HepG2 (cell line): ENCODE measurements around the gene ELMOD3. TPM values are rescaled to one million over a fixed set of nuclear protein-coding genes. Genes with fewer than 3 reads are reported as not detected.

ENCODE experiments used
- AGO1 ChIP-seq: fragments of 200-400 bp; formaldehyde crosslinking; IDR thresholded peaks from 2 replicates; pipeline ENCODE4 v1.6.1; 2017; ENCODE audit warnings: mild to moderate bottlenecking, low read depth, low read length, moderate library complexity; ENCODE audit not compliant: poor library complexity, severe bottlenecking
- EEA1 ChIP-seq: sonication (generic); formaldehyde crosslinking; IDR thresholded peaks from 2 replicates; pipeline ENCODE4 v1.5.1; 2020; ENCODE audit warnings: mild to moderate bottlenecking, missing genetic modification reagents, borderline replicate concordance
- HDAC6 ChIP-seq: fragments of 200-600 bp; sonication (generic); IDR thresholded peaks from 2 replicates; pipeline ENCODE4 v1.7.0; 2017; ENCODE audit warnings: mild to moderate bottlenecking, antibody characterized with exemption, low read length, low read depth
- HIC2 ChIP-seq: sonication (generic); formaldehyde crosslinking; IDR thresholded peaks from 2 replicates; pipeline ENCODE4 v1.9.0; 2022; ENCODE audit warnings: low read depth, missing genetic modification reagents
- HIVEP1 ChIP-seq: sonication (generic); formaldehyde crosslinking; IDR thresholded peaks from 2 replicates; pipeline ENCODE4 v1.4.0; 2020; ENCODE audit warnings: mild to moderate bottlenecking, missing genetic modification reagents
- HNRNPL ChIP-seq: fragments of 200-400 bp; formaldehyde crosslinking; IDR thresholded peaks from 2 replicates; pipeline ENCODE4 v1.6.1; 2017; ENCODE audit warnings: mild to moderate bottlenecking, low read depth, low read length
- HOXA5 ChIP-seq: sonication (generic); formaldehyde crosslinking; IDR thresholded peaks from 2 replicates; pipeline ENCODE4 v1.4.0; 2020; ENCODE audit warnings: missing genetic modification reagents
- LCORL ChIP-seq, 2 experiments: fragments of 450-650 bp in 1 of 2; sonication (generic) in 1 of 2; formaldehyde crosslinking in 1 of 2; IDR thresholded peaks; 2 replicates each; pipeline versions ENCODE4 v1.5.0 to v1.6.1; 2017 to 2020; ENCODE audit warnings: antibody characterized with exemption in 1 of 2, missing genetic modification reagents in 1 of 2
- MATR3 ChIP-seq: sonication (generic); formaldehyde crosslinking; IDR thresholded peaks from 2 replicates; pipeline ENCODE4 v1.4.0; 2020; ENCODE audit warnings: missing genetic modification reagents
- MEIS2 ChIP-seq: sonication (generic); formaldehyde crosslinking; IDR thresholded peaks from 2 replicates; pipeline ENCODE4 v1.9.0; 2021; ENCODE audit warnings: mild to moderate bottlenecking, missing genetic modification reagents
- NFATC3 ChIP-seq: sonication (generic); formaldehyde crosslinking; IDR thresholded peaks from 2 replicates; pipeline ENCODE4 v1.5.1; 2020; ENCODE audit warnings: mild to moderate bottlenecking, missing genetic modification reagents
- NR0B2 ChIP-seq: sonication (generic); formaldehyde crosslinking; IDR thresholded peaks from 2 replicates; pipeline ENCODE4 v1.4.0; 2020; ENCODE audit warnings: mild to moderate bottlenecking, missing genetic modification reagents
- PATZ1 ChIP-seq: sonication (generic); formaldehyde crosslinking; IDR thresholded peaks from 2 replicates; pipeline ENCODE4 v1.4.0; 2020; ENCODE audit warnings: missing genetic modification reagents
- SALL1 ChIP-seq: sonication (generic); formaldehyde crosslinking; IDR thresholded peaks from 2 replicates; pipeline ENCODE4 v1.8.0; 2022; ENCODE audit warnings: mild to moderate bottlenecking, missing genetic modification reagents
- YEATS4 ChIP-seq: sonication (generic); formaldehyde crosslinking; IDR thresholded peaks from 2 replicates; pipeline ENCODE4 v1.4.0; 2020; ENCODE audit warnings: missing genetic modification reagents, borderline replicate concordance
- ZNF292 ChIP-seq: sonication (generic); formaldehyde crosslinking; IDR thresholded peaks from 2 replicates; pipeline ENCODE4 v1.8.1; 2022; ENCODE audit warnings: mild to moderate bottlenecking, low read depth, missing genetic modification reagents, borderline replicate concordance
- ZNF432 ChIP-seq: sonication (generic); formaldehyde crosslinking; IDR thresholded peaks from 2 replicates; pipeline ENCODE4 v1.5.0; 2020; ENCODE audit warnings: missing genetic modification reagents, mild to moderate bottlenecking, borderline replicate concordance
- ZNF576 ChIP-seq: sonication (generic); formaldehyde crosslinking; IDR thresholded peaks from 2 replicates; pipeline ENCODE4 v1.4.0; 2020; ENCODE audit warnings: mild to moderate bottlenecking, missing genetic modification reagents
- ZNF687 ChIP-seq: sonication (generic); formaldehyde crosslinking; IDR thresholded peaks from 2 replicates; pipeline ENCODE4 v1.5.1; 2020; ENCODE audit warnings: mild to moderate bottlenecking, missing genetic modification reagents, moderate library complexity
- ZNF879 ChIP-seq: sonication (generic); formaldehyde crosslinking; IDR thresholded peaks from 2 replicates; pipeline ENCODE4 v1.8.1; 2023; ENCODE audit warnings: missing genetic modification reagents
- polyA plus RNA-seq, 8 experiments: library from polyadenylated mRNA; depleted of rRNA in 3 of 8; stranded (reverse) in 7 of 8; unstranded in 1 of 8; fragments of >200 nt; fragmentation: Illumina TruSeq in 4 of 8; extraction: Trizol in 4 of 8; gene quantifications; 2 replicates each; pipeline versions ENCODE4 v1.2.1 to v1.2.3, GENCODE V29; 2011 to 2016; ENCODE audit warnings: low read depth in 4 of 8, missing spikeins in 1 of 8, mixed read lengths in 1 of 8; ENCODE audit not compliant: insufficient read depth in 1 of 8
- total RNA-seq, 5 experiments: library from RNA; depleted of rRNA; stranded (reverse); fragments of >200 nt; fragmentation: Illumina TruSeq; extraction: Trizol; gene quantifications; 2 replicates each; pipeline ENCODE4 v1.2.3, GENCODE V29; 2016; ENCODE audit warnings: low read depth in 1 of 5

The ELMOD3 gene
- total and polyA plus RNA-seq, 2 of the 13 experiments (the other 11 are each of a cell fraction or from before 2014, with no cell fraction given), result 13.3 to 19.5 TPM

- TF ChIP-seq ZNF687 (CRISPR knock-in tag), result peak; percentile 86
- peak; percentile 32; the same call in 1 of the 2 replicates for TF ChIP-seq ZNF292 (CRISPR knock-in tag)
- TF ChIP-seq HIVEP1 (CRISPR knock-in tag), result 0 out of 2 replicates have a peak, but pooled peaks have one; percentile 25
- TF ChIP-seq LCORL (IDR thresholded peaks at IDR 0.05), result no peak
- peak; percentile 55; the same call in 1 of the 2 replicates for TF ChIP-seq LCORL (CRISPR knock-in tag; IDR thresholded peaks at IDR 0.05)
- peak; percentile 99 for TF ChIP-seq HNRNPL
- TF ChIP-seq MEIS2 (CRISPR knock-in tag), result peak; percentile 27; the same call in 1 of the 2 replicates
- TF ChIP-seq HIC2 (CRISPR knock-in tag), result peak; percentile 93
- TF ChIP-seq HDAC6, result no peak
- 0 out of 2 replicates have a peak, but pooled peaks have one; percentile 34 for TF ChIP-seq NR0B2 (CRISPR knock-in tag)
- TF ChIP-seq NFATC3 (CRISPR knock-in tag), result no peak
- TF ChIP-seq EEA1 (CRISPR knock-in tag), result no peak
- 0 out of 2 replicates have a peak, but pooled peaks have one; percentile 17 for TF ChIP-seq ZNF576 (CRISPR knock-in tag)
- no peak for TF ChIP-seq ZNF432 (CRISPR knock-in tag)
- no peak for TF ChIP-seq ZNF879 (CRISPR knock-in tag)
- TF ChIP-seq MATR3 (CRISPR knock-in tag), result 0 out of 2 replicates have a peak, but pooled peaks have one; percentile 29
- 0 out of 2 replicates have a peak, but pooled peaks have one; percentile 30 for TF ChIP-seq HOXA5 (CRISPR knock-in tag)
- peak; percentile 33; the same call in 1 of the 2 replicates for TF ChIP-seq PATZ1 (CRISPR knock-in tag)
- TF ChIP-seq YEATS4, result 0 out of 2 replicates have a peak, but pooled peaks have one; percentile 40
- peak; percentile 70 for TF ChIP-seq SALL1 (CRISPR knock-in tag)
- peak; percentile 87 for TF ChIP-seq AGO1
Observed at GRCh38 chr2:85308896-85309555, 45.5 kb upstream of the ELMOD3 start (continued).
